ENCODE measurements around the gene DLGAP4. TPM values are rescaled to one million over a fixed set of nuclear protein-coding genes. Genes with fewer than 3 reads are reported as not detected.
A peak's percentile ranks its signal among the peaks of the same experiment; 100 is the strongest.

Gene DLGAP4
- polyA plus RNA-seq, 2 of the 4 experiments (the other 2 are of a cell fraction), result 11.9 to 36.7 TPM

DNA sequence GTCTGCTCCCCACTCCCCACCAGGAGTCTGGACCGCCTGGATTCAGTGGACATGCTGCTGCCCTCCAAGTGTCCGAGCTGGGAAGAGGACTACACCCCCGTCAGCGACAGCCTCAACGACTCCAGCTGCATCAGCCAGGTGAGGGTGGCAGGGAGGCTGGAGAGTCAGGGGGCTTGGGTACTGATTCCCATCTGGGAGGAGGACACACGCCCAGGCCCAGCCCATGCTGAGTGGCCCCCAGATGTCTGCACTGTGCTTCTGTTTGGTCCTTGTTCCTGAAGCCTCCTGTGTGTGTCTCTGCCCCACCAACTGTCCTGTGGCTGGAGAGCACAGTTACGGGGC lies 133.6 kb downstream of the DLGAP4 start:
- ATAC-seq, result peak in 1 of 2 experiments; percentile 2; a peak in 2 of 6 replicates
- CTCF ChIA-PET, result interaction anchor here (0.7 to 6.3 kb wide), 81 partner anchors 9 to 485 kb away, joined by 3 to 142 read pairs (median 5); partner anchors contain the start of genes AAR2 and SCAND1
- no peak overlapping the region for H3K4me3 ChIP-seq

DNA sequence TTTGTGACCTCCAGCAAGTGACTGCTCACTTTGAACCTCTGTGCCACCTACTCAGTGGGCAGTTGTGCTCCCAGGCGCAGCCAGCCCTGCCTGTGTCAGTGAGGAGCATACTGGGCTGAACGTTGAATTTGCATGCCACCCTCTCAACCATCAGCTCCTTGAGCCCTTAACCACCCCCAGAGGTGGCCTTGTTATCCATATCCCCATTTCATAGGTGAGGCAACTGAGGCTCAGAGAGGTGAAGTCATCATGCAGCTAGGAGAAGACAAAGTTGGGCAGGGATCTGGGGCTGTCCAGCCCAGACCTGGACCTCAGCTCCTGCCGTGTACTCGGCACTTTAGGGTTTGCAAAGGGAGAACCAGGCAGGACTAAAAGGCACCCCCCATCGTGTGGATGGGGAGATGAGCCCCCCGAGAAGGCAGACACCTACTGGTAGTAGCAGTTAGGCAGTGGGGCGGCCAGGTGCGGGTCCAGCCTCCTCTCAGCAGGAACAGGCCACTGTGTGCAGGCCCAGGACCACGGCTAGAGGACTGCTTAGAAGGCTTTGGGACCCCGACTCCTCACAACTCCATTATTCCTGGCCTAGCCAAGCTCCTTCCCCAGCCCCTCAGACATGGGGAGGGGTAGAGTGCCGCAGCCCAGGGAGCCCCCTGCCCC lies 134.4 kb downstream of the DLGAP4 start:
- ATAC-seq (0 out of 6 replicates have a peak, but pooled peaks of 1 of the 2 experiments have one; percentile 30), FAIRE-seq (no peak), DNase-seq (ENCODE audit: low read depth in 1 of 2, low spot score in 1 of 2) (no peak)
- CTCF ChIA-PET, result interaction anchor here (1.1 to 6.3 kb wide), 36 partner anchors 8 to 486 kb away, joined by 3 to 142 read pairs (median 10); partner anchors contain the start of gene SCAND1
- Histone ChIP-seq H3K27ac (no peak overlapping the region), H3K4me3 (no peak overlapping the region), H3K4me1 (no peaks in the 10 kb centered on the region), H3K9me3 (no peaks in the 10 kb centered on the region), H3K4me2 (no peak overlapping the region)
- POLR2A ChIA-PET, result no interaction called here
- WGBS (ENCODE audit: missing lambda C conversion rate), result 44% methylated on average over 11 of the region's 11 CpGs
- TF ChIP-seq EP300 (IDR thresholded peaks at IDR 0.05), result no peak
- TF ChIP-seq, protein P1, sequence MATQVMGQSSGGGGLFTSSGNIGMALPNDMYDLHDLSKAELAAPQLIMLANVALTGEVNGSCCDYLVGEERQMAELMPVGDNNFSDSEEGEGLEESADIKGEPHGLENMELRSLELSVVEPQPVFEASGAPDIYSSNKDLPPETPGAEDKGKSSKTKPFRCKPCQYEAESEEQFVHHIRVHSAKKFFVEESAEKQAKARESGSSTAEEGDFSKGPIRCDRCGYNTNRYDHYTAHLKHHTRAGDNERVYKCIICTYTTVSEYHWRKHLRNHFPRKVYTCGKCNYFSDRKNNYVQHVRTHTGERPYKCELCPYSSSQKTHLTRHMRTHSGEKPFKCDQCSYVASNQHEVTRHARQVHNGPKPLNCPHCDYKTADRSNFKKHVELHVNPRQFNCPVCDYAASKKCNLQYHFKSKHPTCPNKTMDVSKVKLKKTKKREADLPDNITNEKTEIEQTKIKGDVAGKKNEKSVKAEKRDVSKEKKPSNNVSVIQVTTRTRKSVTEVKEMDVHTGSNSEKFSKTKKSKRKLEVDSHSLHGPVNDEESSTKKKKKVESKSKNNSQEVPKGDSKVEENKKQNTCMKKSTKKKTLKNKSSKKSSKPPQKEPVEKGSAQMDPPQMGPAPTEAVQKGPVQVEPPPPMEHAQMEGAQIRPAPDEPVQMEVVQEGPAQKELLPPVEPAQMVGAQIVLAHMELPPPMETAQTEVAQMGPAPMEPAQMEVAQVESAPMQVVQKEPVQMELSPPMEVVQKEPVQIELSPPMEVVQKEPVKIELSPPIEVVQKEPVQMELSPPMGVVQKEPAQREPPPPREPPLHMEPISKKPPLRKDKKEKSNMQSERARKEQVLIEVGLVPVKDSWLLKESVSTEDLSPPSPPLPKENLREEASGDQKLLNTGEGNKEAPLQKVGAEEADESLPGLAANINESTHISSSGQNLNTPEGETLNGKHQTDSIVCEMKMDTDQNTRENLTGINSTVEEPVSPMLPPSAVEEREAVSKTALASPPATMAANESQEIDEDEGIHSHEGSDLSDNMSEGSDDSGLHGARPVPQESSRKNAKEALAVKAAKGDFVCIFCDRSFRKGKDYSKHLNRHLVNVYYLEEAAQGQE (IDR thresholded peaks at IDR 0.05), result no peak
- TF ChIP-seq HEYL (CRISPR knock-in tag; IDR thresholded peaks at IDR 0.05), result no peak
- TF ChIP-seq HDAC2 (IDR thresholded peaks at IDR 0.05), result no peak
- TF ChIP-seq FOXS1 (CRISPR knock-in tag; IDR thresholded peaks at IDR 0.05), result no peak
- TF ChIP-seq, protein P2, sequence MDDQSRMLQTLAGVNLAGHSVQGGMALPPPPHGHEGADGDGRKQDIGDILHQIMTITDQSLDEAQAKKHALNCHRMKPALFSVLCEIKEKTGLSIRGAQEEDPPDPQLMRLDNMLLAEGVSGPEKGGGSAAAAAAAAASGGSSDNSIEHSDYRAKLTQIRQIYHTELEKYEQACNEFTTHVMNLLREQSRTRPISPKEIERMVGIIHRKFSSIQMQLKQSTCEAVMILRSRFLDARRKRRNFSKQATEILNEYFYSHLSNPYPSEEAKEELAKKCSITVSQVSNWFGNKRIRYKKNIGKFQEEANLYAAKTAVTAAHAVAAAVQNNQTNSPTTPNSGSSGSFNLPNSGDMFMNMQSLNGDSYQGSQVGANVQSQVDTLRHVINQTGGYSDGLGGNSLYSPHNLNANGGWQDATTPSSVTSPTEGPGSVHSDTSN (IDR thresholded peaks at IDR 0.05), result no peak
- no peak for TF ChIP-seq GATA3 (IDR thresholded peaks at IDR 0.05; ENCODE audit: borderline replicate concordance)
- no peak for TF ChIP-seq KDM1A (IDR thresholded peaks at IDR 0.05; ENCODE audit: low read depth)
- TF ChIP-seq MAZ (IDR thresholded peaks at IDR 0.05; ENCODE audit: borderline replicate concordance, low read depth, low read length), result no peak
- TF ChIP-seq SREBF2 (IDR thresholded peaks at IDR 0.05), result no peak
- TF ChIP-seq POLR2A (IDR thresholded peaks at IDR 0.05; ENCODE audit: low read length), result no peak
- TF ChIP-seq RAD21 (conservative IDR thresholded peaks at IDR 0.05 in 1 of 2, IDR thresholded peaks at IDR 0.05 in 1 of 2), result no peak
- TF ChIP-seq ZFP36 (IDR thresholded peaks at IDR 0.05; ENCODE audit: borderline replicate concordance, partially characterized antibody), result no peak

More for the DNA sequence above, 133.6 kb downstream of the DLGAP4 start:
- Histone ChIP-seq H3K4me1 (no peaks in the 10 kb centered on the region), H3K27ac (no peak overlapping the region), H3K4me2 (no peak overlapping the region), H3K9me3 (no peaks in the 10 kb centered on the region)
- WGBS (ENCODE audit: missing lambda C conversion rate), result 42% methylated on average over 6 of the region's 7 CpGs
- DNase-seq (ENCODE audit: low read depth in 1 of 2, low spot score in 1 of 2) (no peak), FAIRE-seq (no peak)
- POLR2A ChIA-PET, result no interaction called here
- TF ChIP-seq HEYL (CRISPR knock-in tag; IDR thresholded peaks at IDR 0.05), result no peak
- TF ChIP-seq, protein P2 (IDR thresholded peaks at IDR 0.05), result no peak
- TF ChIP-seq KDM1A (IDR thresholded peaks at IDR 0.05; ENCODE audit: low read depth), result no peak
- no peak for TF ChIP-seq RNF2 (IDR thresholded peaks at IDR 0.05; ENCODE audit: borderline replicate concordance, low read depth)
- TF ChIP-seq, protein P1 (IDR thresholded peaks at IDR 0.05), result no peak
- no peak for TF ChIP-seq CBX8 (IDR thresholded peaks at IDR 0.05)
- TF ChIP-seq JUNB (IDR thresholded peaks at IDR 0.05), result no peak
- TF ChIP-seq RARB (CRISPR knock-in tag; IDR thresholded peaks at IDR 0.05), result no peak
- TF ChIP-seq FOSL2 (IDR thresholded peaks at IDR 0.05), result no peak
- no peak for TF ChIP-seq FOSL2 (CRISPR knock-in tag; IDR thresholded peaks at IDR 0.05)
- TF ChIP-seq, protein P3, sequence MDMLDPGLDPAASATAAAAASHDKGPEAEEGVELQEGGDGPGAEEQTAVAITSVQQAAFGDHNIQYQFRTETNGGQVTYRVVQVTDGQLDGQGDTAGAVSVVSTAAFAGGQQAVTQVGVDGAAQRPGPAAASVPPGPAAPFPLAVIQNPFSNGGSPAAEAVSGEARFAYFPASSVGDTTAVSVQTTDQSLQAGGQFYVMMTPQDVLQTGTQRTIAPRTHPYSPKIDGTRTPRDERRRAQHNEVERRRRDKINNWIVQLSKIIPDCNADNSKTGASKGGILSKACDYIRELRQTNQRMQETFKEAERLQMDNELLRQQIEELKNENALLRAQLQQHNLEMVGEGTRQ (IDR thresholded peaks at IDR 0.05), result no peak
- TF ChIP-seq NPAS2 (CRISPR knock-in tag; IDR thresholded peaks at IDR 0.05; ENCODE audit: borderline replicate concordance), result no peak
- no peak for TF ChIP-seq EP300 (IDR thresholded peaks at IDR 0.05)
- TF ChIP-seq SMC3 (IDR thresholded peaks at IDR 0.05), result no peak
- TF ChIP-seq NFE2L2 (conservative IDR thresholded peaks at IDR 0.05; ENCODE audit: low read length), result no peak
- TF ChIP-seq HOXB13 (CRISPR knock-in tag; IDR thresholded peaks at IDR 0.05; ENCODE audit: low read depth), result no peak
- TF ChIP-seq, protein P4, sequence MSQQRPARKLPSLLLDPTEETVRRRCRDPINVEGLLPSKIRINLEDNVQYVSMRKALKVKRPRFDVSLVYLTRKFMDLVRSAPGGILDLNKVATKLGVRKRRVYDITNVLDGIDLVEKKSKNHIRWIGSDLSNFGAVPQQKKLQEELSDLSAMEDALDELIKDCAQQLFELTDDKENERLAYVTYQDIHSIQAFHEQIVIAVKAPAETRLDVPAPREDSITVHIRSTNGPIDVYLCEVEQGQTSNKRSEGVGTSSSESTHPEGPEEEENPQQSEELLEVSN (IDR thresholded peaks at IDR 0.05; ENCODE audit: borderline replicate concordance, low read depth), result no peak
- no peak for TF ChIP-seq ZSCAN20 (CRISPR knock-in tag; IDR thresholded peaks at IDR 0.05)
- TF ChIP-seq EHF (CRISPR knock-in tag; IDR thresholded peaks at IDR 0.05), result no peak
- TF ChIP-seq POLR2AphosphoS2 (conservative IDR thresholded peaks at IDR 0.05; ENCODE audit: low read length), result no peak
- TF ChIP-seq JUN (IDR thresholded peaks at IDR 0.05), result no peak
